Ascending aorta (tissue), 2 donors: ENCODE data around the gene SLC35E2B. TPM values are rescaled to one million over a fixed set of nuclear protein-coding genes. Genes with fewer than 3 reads are reported as not detected.

Experiments used
- DNase-seq, 2 donors: peaks; one replicate each; pipeline ENCODE4 v3.0.0-alpha.2; 2019; ENCODE audit warnings: low spot score in 2 of 2
- H3K27ac ChIP-seq, 2 donors: fragments of 200-600 bp; sonication (generic); one replicate each; pipeline ENCODE4 v1.5.1; 2016 to 2017; ENCODE audit warnings: mild to moderate bottlenecking in 1 of 2
- H3K27me3 ChIP-seq: fragments of 200-600 bp; sonication (generic); one replicate; pipeline ENCODE4 v1.5.1; 2017
- H3K36me3 ChIP-seq, 2 donors: fragments of 200-600 bp; sonication (generic); one replicate each; pipeline ENCODE4 v1.5.1; 2016
- H3K4me1 ChIP-seq, 2 donors: fragments of 200-600 bp; sonication (generic); one replicate each; pipeline ENCODE4 v1.5.1; 2016 to 2017; ENCODE audit warnings: mild to moderate bottlenecking in 1 of 2
- H3K4me3 ChIP-seq, 2 donors: fragments of 200-600 bp; sonication (generic); one replicate each; pipeline ENCODE4 v1.5.1; 2016 to 2017; ENCODE audit warnings: mild to moderate bottlenecking in 1 of 2
- H3K9me3 ChIP-seq, 2 donors: fragments of 200-600 bp; sonication (generic); one replicate each; pipeline ENCODE4 v1.5.1; 2016
- intact Hi-C: fragments of 100-400 bp; cut with DNase I; formaldehyde crosslinking; loops from one replicate; pipeline ENCODE4 v1.15.1; 2023
- total RNA-seq: library from RNA; depleted of rRNA; stranded (reverse); fragments of >200 nt; gene quantifications from one replicate; pipeline ENCODE4 v1.1.0, GENCODE V29; 2016
- TF ChIP-seq, protein P1 (sequence below), 3 experiments: fragments of 200-600 bp in 2 of 3; fragments of 450-650 bp in 1 of 3; sonication (generic) in 2 of 3; IDR thresholded peaks; one replicate each; pipeline ENCODE4 v1.5.1; 2016 to 2019; ENCODE audit warnings: antibody characterized with exemption in 3 of 3, mild to moderate bottlenecking in 1 of 3, moderate library complexity in 1 of 3

SLC35E2B gene
- total RNA-seq, 1 donor from 2014 or later = 43.7 TPM

DNA sequence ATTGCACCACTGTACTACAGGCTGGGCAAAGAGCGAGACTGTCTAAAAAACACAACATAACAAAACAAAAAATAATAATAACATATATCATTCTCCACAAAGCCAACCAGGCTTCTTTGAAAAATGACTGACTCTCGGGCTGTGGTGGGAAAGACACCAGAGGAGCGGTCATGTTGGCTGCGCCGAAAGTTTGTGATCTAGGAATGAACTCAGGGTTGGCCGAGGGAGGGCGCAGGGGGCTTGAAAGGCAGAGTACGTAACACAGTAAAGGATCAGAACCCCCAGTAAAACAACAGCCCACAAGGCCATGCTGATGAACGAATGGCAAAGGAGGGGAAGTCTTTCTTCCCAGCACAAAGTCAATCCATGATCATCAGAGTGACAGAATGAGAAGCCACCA lies 4.7 kb downstream of the SLC35E2B start:
- no peak for DNase-seq

GRCh38 chr1:1684031-1684681 lies 8.4 kb downstream of the SLC35E2B start:
- no peak overlapping the region for H3K4me3 ChIP-seq
- intact Hi-C loops = no loop called here
- H3K27ac ChIP-seq = peak overlapping the region; percentile 12 to 14
- TF ChIP-seq, protein P1, sequence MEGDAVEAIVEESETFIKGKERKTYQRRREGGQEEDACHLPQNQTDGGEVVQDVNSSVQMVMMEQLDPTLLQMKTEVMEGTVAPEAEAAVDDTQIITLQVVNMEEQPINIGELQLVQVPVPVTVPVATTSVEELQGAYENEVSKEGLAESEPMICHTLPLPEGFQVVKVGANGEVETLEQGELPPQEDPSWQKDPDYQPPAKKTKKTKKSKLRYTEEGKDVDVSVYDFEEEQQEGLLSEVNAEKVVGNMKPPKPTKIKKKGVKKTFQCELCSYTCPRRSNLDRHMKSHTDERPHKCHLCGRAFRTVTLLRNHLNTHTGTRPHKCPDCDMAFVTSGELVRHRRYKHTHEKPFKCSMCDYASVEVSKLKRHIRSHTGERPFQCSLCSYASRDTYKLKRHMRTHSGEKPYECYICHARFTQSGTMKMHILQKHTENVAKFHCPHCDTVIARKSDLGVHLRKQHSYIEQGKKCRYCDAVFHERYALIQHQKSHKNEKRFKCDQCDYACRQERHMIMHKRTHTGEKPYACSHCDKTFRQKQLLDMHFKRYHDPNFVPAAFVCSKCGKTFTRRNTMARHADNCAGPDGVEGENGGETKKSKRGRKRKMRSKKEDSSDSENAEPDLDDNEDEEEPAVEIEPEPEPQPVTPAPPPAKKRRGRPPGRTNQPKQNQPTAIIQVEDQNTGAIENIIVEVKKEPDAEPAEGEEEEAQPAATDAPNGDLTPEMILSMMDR (IDR thresholded peaks at IDR 0.05) = no peak
- no peaks in the 10 kb centered on the region for H3K9me3 ChIP-seq
- DNase-seq = no peak
- peaks cover 6 to 9% of the 10 kb centered on the region in 2 donors for H3K4me1 ChIP-seq
- H3K27me3 ChIP-seq = no peaks in the 10 kb centered on the region
- H3K36me3 ChIP-seq = no peaks in the 10 kb centered on the region

More for the DNA sequence above, 4.7 kb downstream of the SLC35E2B start:
- Histone ChIP-seq H3K27me3 (no peaks in the 10 kb centered on the region), H3K27ac (no peak overlapping the region), H3K9me3 (no peaks in the 10 kb centered on the region), H3K4me3 (no peak overlapping the region), H3K4me1 (peaks cover 6 to 9% of the 10 kb centered on the region in 2 donors), H3K36me3 (no peaks in the 10 kb centered on the region)
- TF ChIP-seq, protein P1 (IDR thresholded peaks at IDR 0.05) = no peak
- intact Hi-C loops = loop anchor here (2.0 kb wide), 1 partner anchor 29 kb away; the partner anchor contains the start of gene CDK11B

DNA sequence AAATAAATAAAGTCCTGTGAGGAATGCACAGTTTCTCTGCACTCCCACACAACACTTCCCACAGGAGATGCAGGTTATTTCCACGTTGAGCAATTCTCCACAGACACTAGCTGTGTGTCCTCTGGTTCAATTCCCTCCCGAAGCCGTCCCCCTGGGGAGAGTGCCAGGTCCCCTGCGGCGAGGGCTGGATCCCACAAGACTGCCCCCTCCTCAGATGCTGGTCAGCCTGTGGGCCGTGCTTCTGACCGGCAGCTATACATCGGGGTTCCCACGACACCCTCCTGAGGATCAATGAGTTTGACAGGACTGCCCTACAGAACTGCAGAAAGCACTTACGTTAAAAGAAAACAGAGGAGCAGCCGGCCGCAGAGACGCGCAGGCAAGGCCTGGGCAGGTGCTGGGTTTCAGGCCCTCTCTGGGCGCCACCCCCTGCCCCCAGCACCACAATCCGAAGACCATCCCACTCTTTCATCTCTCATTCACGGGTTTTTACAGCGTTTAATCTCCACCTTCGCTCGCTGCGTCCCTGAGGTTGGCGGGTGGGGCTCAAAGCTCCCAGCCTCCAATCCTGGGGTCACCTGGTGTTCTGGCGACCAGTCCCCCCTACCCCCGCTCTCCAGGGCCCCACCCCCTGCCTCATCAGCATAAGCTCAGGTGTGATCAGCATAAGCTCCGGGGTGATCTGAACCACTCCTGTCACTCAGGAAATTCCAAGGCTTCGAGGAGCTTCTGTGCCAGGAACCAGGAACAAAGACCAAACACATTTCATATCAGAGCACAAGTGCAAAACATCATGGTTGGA lies 9.3 kb downstream of the SLC35E2B start:
- H3K4me3 ChIP-seq = no peak overlapping the region
- peak overlapping the region in 1 of 2 donors; percentile 12 for H3K27ac ChIP-seq
- intact Hi-C loops = no loop called here
- no peaks in the 10 kb centered on the region for H3K36me3 ChIP-seq
- no peaks in the 10 kb centered on the region for H3K27me3 ChIP-seq
- no peaks in the 10 kb centered on the region for H3K9me3 ChIP-seq
- DNase-seq = no peak
- TF ChIP-seq, protein P1 (IDR thresholded peaks at IDR 0.05) = no peak
- H3K4me1 ChIP-seq = peaks cover 6 to 9% of the 10 kb centered on the region in 2 donors

- no peaks in the 10 kb centered on the region for H3K36me3 ChIP-seq
- no peaks in the 10 kb centered on the region for H3K27me3 ChIP-seq
- TF ChIP-seq, protein P1 (IDR thresholded peaks at IDR 0.05) = no peak
- no peak overlapping the region for H3K4me3 ChIP-seq
- H3K4me1 ChIP-seq = no peaks in the 10 kb centered on the region
- no peak for DNase-seq
- intact Hi-C loops = no loop called here
- no peaks in the 10 kb centered on the region for H3K9me3 ChIP-seq
- H3K27ac ChIP-seq = no peak overlapping the region
Observed at GRCh38 chr1:1680912-1681273, 11.7 kb downstream of the SLC35E2B start.

DNA sequence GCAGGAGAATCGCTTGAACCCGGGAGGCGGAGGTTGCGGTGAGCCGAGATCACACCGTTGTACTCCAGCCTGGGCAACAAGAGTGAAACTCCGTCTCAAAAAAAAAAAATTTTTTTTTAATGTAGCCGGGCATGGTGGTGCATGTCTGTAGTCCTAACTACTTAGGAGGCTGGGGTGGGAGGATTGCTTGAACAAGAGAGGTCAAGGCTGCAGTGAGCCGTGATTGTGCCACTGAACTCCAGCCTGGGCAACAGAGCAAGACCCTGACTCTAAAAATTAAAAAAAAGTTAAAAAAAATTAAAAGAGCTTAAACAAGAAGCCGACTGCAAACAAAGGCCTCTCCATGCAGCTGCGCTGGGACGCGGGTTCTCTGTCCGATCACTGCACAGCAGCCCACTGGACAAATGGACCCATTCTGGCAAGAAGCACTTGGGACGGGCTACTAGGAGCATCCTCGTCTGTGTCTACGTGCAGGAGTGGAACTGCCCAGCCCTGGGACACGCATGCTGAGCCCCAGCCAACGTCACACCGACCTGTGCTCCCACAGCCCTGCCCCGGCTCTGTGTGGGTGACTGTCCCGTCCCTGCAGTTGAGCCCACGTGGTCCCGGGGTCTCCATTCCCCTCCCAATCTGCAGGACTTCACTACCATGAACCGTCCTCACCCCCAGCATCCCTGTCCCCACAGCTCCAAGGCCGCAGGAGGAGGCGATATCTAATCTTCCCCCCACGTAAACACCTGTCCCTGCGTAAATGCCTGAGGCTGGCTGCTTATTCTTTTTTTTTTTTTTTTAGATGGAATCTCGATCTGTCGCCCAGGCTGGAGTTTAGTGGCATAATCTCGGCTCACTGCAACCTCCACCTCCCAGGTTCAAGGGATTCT lies 12.3 kb downstream of the SLC35E2B start:
- H3K36me3 ChIP-seq = no peaks in the 10 kb centered on the region
- no peaks in the 10 kb centered on the region for H3K27me3 ChIP-seq
- TF ChIP-seq, protein P1 (IDR thresholded peaks at IDR 0.05) = no peak
- H3K4me3 ChIP-seq = no peak overlapping the region
- intact Hi-C loops = no loop called here
- no peaks in the 10 kb centered on the region for H3K9me3 ChIP-seq
- H3K27ac ChIP-seq = no peak overlapping the region
- DNase-seq = no peak
- no peaks in the 10 kb centered on the region for H3K4me1 ChIP-seq
